Memory B cell (primary cell): ENCODE results near the gene UBN1.
"Not testable (repeated sequence)": the region's sequence is repeated elsewhere in the genome, so short reads cannot be mapped to it uniquely, and the experiment has no call there.

ENCODE experiments used
- ATAC-seq: fragments of 150-1000 bp; cut with Tn5 transposase; 2 replicates; pipeline ENCODE4 v1.10.0; 2021; ENCODE audit warnings: low read depth, mild to moderate bottlenecking, moderate library complexity
- DNase-seq, 2 donors: peaks; one replicate each; pipeline ENCODE4 v3.0.0; 2022; ENCODE audit warnings: low spot score in 2 of 2
- H3K27ac Mint-ChIP-seq: one replicate; pipeline ENCODE4 v1.8.0; 2022; ENCODE audit warnings: mild to moderate bottlenecking, moderate library complexity, mixed read lengths
- H3K27me3 Mint-ChIP-seq: one replicate; pipeline ENCODE4 v1.8.0; 2022; ENCODE audit warnings: mixed read lengths
- H3K36me3 Mint-ChIP-seq: one replicate; pipeline ENCODE4 v1.8.0; 2022; ENCODE audit warnings: mild to moderate bottlenecking, mixed read lengths
- H3K4me1 Mint-ChIP-seq: one replicate; pipeline ENCODE4 v1.8.0; 2022; ENCODE audit warnings: mixed read lengths
- H3K4me3 Mint-ChIP-seq: one replicate; pipeline ENCODE4 v1.8.0; 2022; ENCODE audit warnings: mild to moderate bottlenecking, moderate library complexity, mixed read lengths
- H3K9me3 Mint-ChIP-seq: one replicate; pipeline ENCODE4 v1.8.0; 2022; ENCODE audit warnings: mixed read lengths

Gene UBN1

DNA sequence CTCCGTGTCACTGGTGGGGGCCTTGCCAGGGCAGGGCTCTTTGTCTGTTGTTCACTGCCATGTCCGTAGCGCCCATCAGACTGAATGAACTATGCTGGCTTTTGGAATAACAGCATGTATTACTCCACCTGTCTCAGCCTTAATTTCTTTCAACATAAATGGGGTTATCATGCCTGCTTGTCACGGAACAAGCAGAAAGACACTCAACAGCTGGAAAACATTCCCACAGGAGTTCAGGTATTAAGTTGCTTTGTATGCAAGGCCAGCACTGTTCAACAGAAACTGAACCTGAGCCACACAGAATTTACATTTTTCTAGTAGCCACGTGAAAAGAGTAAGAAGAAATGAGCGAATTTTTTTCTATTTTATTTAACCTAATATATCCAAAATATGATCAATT is 76.6 kb downstream of the UBN1 start:
- Mint-ChIP-seq H3K4me3 (no peak overlapping the region), H3K36me3 (peaks cover 6% of the 10 kb centered on the region), H3K27me3 (peaks cover 7% of the 10 kb centered on the region), H3K27ac (no peak overlapping the region), H3K4me1 (no peaks in the 10 kb centered on the region), H3K9me3 (peaks cover 6% of the 10 kb centered on the region)
- ATAC-seq (no peak), DNase-seq (no peak)

DNA sequence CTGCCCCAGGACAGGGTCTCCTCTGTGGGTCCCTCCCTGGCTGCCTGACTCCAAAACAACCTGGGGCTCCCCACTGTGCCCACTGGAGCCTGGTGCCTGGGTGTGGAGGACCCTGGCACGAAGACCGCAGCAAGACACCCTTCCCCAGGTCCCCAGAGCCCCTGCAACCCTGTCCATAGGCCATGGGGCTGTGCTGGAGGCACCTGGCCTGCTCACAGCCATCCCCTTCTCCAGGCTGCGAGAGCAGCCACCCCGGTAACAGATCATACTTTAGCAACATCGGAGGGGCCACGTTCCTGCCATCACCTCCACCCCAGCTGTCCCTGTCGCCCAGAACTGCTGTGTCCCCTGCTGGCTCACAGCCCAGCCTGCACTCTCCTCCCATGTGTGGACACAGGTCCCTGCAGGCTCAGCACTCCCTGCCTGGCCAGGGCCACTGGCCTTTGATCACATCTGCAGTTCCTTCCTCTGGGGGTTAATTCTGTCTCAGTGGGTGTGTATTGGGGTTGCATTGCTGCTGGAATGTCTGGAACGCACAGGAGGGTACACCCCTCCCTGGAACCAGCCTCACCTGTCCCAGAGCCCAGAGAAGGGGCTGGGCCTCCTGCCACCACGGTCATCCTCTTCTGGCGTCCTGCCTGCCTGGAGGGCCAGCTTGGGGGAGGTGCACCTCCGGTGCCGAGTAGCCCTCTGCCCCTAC is 77.5 kb downstream of the UBN1 start:
- Mint-ChIP-seq H3K27me3 (peaks cover 4% of the 10 kb centered on the region), H3K27ac (no peak overlapping the region), H3K36me3 (peaks cover 6% of the 10 kb centered on the region), H3K9me3 (peaks cover 9% of the 10 kb centered on the region), H3K4me3 (no peak overlapping the region), H3K4me1 (no peaks in the 10 kb centered on the region)
- DNase-seq (no peak), ATAC-seq (no peak)

DNA sequence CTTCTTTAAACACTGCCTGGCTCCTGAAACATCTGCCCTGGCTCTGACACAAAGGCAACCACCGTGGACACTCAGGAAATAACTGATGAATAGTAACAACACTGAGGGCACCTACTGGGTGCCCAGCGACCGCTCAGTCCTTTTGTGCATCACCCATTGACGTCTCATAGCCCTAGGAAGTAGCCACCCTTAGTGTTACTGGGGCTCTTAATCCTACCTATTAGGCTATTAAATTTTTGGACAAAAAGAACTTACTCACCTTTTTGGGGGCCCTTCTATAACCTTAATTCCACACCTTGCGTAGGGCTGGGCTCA is 78.0 kb downstream of the UBN1 start:
- Mint-ChIP-seq H3K9me3 (peaks cover 9% of the 10 kb centered on the region), H3K27me3 (peaks cover 4% of the 10 kb centered on the region), H3K4me1 (no peaks in the 10 kb centered on the region), H3K4me3 (no peak overlapping the region), H3K36me3 (peaks cover 6% of the 10 kb centered on the region), H3K27ac (no peak overlapping the region)
- no peak for DNase-seq
- ATAC-seq, result no peak

DNA sequence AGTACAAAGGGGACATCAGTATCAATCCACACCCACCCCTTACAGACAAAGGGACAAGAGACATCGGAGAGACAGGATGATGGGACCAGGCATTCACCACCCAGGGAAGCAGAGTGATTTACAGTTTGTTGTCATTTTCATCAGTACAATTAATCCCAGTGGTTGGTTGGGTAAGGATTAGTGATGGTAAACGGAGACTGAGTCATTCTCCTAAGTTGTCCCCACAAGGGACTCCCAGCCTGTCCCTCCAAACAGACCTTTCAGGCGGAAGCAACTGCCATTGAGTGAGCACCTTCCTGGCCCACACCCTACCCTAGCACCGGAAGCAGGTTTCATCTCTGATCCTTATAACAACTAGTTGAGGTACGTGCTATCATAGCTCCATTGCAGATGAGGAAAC is 78.5 kb downstream of the UBN1 start:
- DNase-seq (no peak), ATAC-seq (no peak)
- no peak overlapping the region for H3K4me3 Mint-ChIP-seq
- H3K36me3 Mint-ChIP-seq, result peaks cover 8% of the 10 kb centered on the region
- peaks cover 9% of the 10 kb centered on the region for H3K9me3 Mint-ChIP-seq
- no peaks in the 10 kb centered on the region for H3K4me1 Mint-ChIP-seq
- H3K27me3 Mint-ChIP-seq, result peaks cover 8% of the 10 kb centered on the region
- no peak overlapping the region for H3K27ac Mint-ChIP-seq

DNA sequence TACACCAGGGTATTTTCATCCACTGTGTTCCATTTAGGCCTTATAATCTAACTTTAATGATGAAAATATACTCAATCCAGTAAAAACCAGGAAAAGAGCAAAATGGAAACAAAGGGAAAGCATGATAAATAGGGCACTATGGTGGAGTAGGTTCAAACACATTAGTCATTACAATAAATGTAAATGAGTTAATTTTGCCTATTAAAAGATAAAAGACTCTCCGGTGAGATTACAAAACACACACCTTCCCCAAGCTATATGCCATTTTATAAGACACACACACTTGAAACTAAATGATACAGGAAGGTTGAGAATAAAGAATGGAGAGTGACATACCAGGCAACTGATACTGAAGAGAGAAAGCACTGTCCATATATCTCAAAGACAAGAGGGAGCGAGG is 79.6 kb downstream of the UBN1 start:
- DNase-seq, result no peak
- H3K36me3 Mint-ChIP-seq, result peaks cover 8% of the 10 kb centered on the region
- H3K4me3 Mint-ChIP-seq, result no peak overlapping the region
- no peak overlapping the region for H3K27ac Mint-ChIP-seq
- H3K4me1 Mint-ChIP-seq, result no peaks in the 10 kb centered on the region
- H3K9me3 Mint-ChIP-seq, result peaks cover 9% of the 10 kb centered on the region
- H3K27me3 Mint-ChIP-seq, result peaks cover 9% of the 10 kb centered on the region
- no peak for ATAC-seq

DNA sequence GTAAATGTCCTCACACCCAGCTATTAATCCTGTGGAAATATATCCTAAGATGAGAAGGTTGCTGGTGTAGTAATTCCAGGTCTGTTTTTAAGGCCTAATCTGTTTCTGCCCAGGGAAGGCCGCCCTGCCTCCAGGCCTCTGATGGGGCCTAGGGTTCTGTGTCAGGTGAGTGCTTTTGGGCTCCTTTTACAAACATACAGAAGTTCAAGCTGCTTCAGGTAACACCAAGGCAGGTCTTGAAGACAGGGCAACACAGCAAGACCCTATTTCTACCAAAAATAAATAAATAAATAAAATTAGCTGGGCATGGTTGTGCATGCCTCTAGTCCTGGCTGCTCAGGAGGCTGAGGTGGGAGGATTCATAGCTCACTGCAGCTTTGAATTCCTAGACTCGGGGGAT is 80.4 kb downstream of the UBN1 start:
- Mint-ChIP-seq H3K36me3 (peaks cover 8% of the 10 kb centered on the region), H3K4me1 (no peaks in the 10 kb centered on the region), H3K27me3 (peaks cover 9% of the 10 kb centered on the region), H3K4me3 (no peak overlapping the region), H3K9me3 (peaks cover 9% of the 10 kb centered on the region), H3K27ac (no peak overlapping the region)
- no peak for DNase-seq
- ATAC-seq, result no peak

DNA sequence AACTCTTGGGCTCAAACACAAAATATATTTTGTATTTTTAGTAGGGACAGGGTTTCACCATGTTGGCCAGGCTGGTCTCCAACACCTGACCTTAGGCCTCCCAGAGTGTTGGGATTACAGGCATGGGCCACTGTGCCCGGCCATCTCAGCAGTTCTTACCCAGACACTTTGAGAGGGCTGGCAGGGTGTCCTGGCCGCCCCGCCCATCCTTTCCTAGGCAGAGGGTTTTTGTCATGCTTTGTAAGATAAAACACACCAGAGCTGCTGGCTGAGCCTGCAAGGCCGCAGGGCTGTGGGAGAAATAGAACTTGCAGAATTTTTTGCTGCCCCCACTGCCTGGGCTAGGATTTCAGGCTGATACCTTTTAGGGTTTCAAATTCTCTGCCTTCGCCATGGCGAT is 80.9 kb downstream of the UBN1 start:
- Mint-ChIP-seq H3K27ac (no peak overlapping the region), H3K36me3 (peaks cover 8% of the 10 kb centered on the region), H3K9me3 (peaks cover 9% of the 10 kb centered on the region), H3K4me1 (no peaks in the 10 kb centered on the region), H3K4me3 (no peak overlapping the region), H3K27me3 (peaks cover 7% of the 10 kb centered on the region)
- no peak for ATAC-seq
- DNase-seq, result no peak

DNA sequence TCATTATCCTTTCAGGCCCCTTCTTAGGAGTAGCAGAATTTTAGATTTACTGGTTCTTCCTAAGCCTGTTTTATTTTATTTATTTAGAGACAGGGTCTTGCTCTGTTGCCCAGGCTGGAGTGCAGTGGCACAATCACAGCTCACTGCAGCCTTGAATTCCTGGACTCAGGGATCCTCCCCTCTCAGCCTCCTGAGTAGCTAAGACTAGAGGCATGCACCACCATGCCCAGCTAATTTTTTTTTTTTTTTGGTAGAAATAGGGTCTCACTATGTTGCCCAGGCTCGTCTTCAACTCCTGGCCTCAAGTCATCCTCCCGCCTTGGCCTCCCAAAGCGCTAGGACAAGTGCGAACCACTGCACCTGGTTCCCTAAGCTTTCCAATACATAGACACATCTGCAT is 82.3 kb downstream of the UBN1 start:
- not testable (repeated sequence) for H3K4me1 Mint-ChIP-seq, H3K4me3 Mint-ChIP-seq, ATAC-seq, H3K36me3 Mint-ChIP-seq, H3K9me3 Mint-ChIP-seq, DNase-seq, H3K27ac Mint-ChIP-seq
- H3K27me3 Mint-ChIP-seq, result peaks cover 13% of the 10 kb centered on the region

DNA sequence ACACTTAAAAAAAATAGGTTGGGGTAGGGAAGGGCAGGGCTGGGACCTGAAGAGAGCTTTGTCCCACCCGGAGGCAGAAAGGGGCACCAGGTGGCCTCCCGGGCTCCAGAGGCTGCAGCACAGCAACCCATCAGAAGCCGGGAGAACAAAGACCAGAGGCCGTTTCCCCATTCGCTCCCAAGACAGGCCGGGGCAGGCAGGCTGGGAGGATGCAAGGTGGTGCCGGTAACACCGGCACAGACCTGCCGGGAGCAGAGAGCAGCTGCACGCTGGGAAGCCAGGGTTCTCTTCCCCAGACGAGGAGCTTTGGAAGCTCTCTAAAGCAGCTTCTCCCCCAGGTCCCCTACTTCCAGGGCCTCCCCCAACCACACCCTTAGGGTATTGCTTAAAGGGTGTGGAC is 84.1 kb downstream of the UBN1 start:
- no peak overlapping the region for H3K4me3 Mint-ChIP-seq
- peaks cover 9% of the 10 kb centered on the region for H3K9me3 Mint-ChIP-seq
- ATAC-seq (no peak), DNase-seq (no peak)
- peaks cover under 1% of the 10 kb centered on the region for H3K4me1 Mint-ChIP-seq
- H3K27ac Mint-ChIP-seq, result no peak overlapping the region
- peaks cover 16% of the 10 kb centered on the region for H3K27me3 Mint-ChIP-seq
- peaks cover 8% of the 10 kb centered on the region for H3K36me3 Mint-ChIP-seq
